ENCODE data around the gene HMGN3.

GRCh38 chr6:79261666-79262065, 27.2 kb upstream of the HMGN3 start:
- no peak for TF ChIP-seq EP300 (conservative IDR thresholded peaks at IDR 0.05; ENCODE audit: poor library complexity, severe bottlenecking)
- no peak for TF ChIP-seq CTCF (IDR thresholded peaks at IDR 0.05; ENCODE audit: poor library complexity, severe bottlenecking)
